Measurements from ENCODE around the gene VAMP2.

DNA sequence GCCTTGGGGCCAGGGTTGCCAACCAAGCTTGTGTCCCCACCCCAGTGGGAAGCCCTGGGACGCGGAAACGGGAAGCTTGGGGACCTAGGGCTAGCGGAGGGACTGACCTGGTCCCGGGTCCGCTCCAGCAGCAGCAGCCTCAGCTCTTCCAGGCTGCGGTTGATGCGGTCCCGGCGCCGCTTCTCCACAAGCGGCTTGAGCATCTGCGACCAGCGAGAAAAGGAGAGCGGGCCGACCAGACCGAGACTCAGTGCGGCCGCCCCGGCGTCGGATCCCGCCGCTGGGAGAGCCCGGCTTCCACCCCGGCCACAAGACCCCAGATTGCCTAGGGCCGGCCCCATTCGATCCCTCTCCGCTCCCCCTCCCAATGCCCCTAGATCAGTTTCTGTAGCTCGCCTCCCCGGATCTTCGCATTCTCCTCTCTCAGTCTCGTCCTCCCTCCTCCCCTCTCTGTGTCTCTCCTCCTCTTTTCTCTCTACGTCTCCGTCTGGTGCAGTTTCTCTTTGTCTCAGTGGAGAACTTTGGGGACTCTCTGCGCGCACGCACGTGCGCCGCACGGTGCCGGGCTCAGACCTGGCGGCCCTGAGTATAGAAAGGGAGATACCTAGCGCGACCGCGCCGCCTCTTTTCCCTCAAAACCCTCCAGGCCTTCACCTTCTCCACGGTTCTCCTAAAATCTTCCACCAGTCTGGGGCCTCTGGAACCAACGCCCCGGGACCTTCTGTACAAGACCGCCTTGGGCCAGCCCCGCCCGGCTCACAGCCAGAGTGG is 39.6 kb downstream of the VAMP2 start:
- TF ChIP-seq, protein P1, sequence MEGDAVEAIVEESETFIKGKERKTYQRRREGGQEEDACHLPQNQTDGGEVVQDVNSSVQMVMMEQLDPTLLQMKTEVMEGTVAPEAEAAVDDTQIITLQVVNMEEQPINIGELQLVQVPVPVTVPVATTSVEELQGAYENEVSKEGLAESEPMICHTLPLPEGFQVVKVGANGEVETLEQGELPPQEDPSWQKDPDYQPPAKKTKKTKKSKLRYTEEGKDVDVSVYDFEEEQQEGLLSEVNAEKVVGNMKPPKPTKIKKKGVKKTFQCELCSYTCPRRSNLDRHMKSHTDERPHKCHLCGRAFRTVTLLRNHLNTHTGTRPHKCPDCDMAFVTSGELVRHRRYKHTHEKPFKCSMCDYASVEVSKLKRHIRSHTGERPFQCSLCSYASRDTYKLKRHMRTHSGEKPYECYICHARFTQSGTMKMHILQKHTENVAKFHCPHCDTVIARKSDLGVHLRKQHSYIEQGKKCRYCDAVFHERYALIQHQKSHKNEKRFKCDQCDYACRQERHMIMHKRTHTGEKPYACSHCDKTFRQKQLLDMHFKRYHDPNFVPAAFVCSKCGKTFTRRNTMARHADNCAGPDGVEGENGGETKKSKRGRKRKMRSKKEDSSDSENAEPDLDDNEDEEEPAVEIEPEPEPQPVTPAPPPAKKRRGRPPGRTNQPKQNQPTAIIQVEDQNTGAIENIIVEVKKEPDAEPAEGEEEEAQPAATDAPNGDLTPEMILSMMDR (IDR thresholded peaks at IDR 0.05) = no peak
- no peak for TF ChIP-seq ZFX (IDR thresholded peaks at IDR 0.05; ENCODE audit: borderline replicate concordance)

Measured in 22Rv1 (cell line).